Measurements from ENCODE around the gene SLC26A5. TPM values are rescaled to one million over a fixed set of nuclear protein-coding genes. Genes with fewer than 3 reads are reported as not detected.

The SLC26A5 gene
- total and polyA plus RNA-seq, 2 of the 8 experiments (the other 6 are each of a cell fraction or from before 2014, with no cell fraction given): 0.09 to 0.24 TPM

GRCh38 chr7:103381280-103382031 lies 64.6 kb downstream of the SLC26A5 start:
- POLR2A ChIA-PET (ENCODE audit: partially characterized antibody): no interaction called here

More at GRCh38 chr7:103381280-103382031, 64.6 kb downstream of the SLC26A5 start:
- no peak overlapping the region for H3K14ac ChIP-seq (ENCODE audit: insufficient read length)
- H3K23me2 ChIP-seq (ENCODE audit: low read depth, low read length): peaks cover 14% of the 10 kb centered on the region
- no peak overlapping the region for H3K9ac ChIP-seq (replicated peaks in 1 of 4; ENCODE audit: extremely low read depth in 1 of 4, low read depth in 3 of 4, low read length in 3 of 4)
- H4K20me1 ChIP-seq (replicated peaks in 1 of 2; ENCODE audit: control insufficient read depth in 1 of 2, insufficient read depth in 2 of 2, low read length in 2 of 2): peaks cover 3 to 13% of the 10 kb centered on the region in 2 experiments
- FAIRE-seq (no peak), DNase-seq (ENCODE audit: low read depth in 1 of 2, low spot score in 2 of 2) (no peak)
- no peak overlapping the region for H2BK12ac ChIP-seq (ENCODE audit: low read depth, low read length)
- CTCF ChIA-PET (ENCODE audit: partially characterized antibody): no interaction called here
- no peak overlapping the region for H2AK5ac ChIP-seq (ENCODE audit: low read depth, low read length)
- no peak overlapping the region for H2BK15ac ChIP-seq (ENCODE audit: low read length)
- no peak overlapping the region for H2BK5ac ChIP-seq (ENCODE audit: low read depth, low read length)
- no peak for TF ChIP-seq TBP (IDR thresholded peaks at IDR 0.05; ENCODE audit: low read depth, low read length)
- TF ChIP-seq BCL11A (IDR thresholded peaks at IDR 0.05; ENCODE audit: low read depth in 2 of 2, low read length in 2 of 2): no peak
- no peak for TF ChIP-seq TEAD4 (IDR thresholded peaks at IDR 0.05; ENCODE audit: low read depth, low read length)
- TF ChIP-seq SUZ12 (IDR thresholded peaks at IDR 0.05; ENCODE audit: low read length): no peak
- TF ChIP-seq YY1 (IDR thresholded peaks at IDR 0.05; ENCODE audit: low read depth, low read length): no peak
- TF ChIP-seq ZNF274 (IDR thresholded peaks at IDR 0.05; ENCODE audit: borderline replicate concordance, extremely low read depth, low read length): no peak
- TF ChIP-seq ATF3 (IDR thresholded peaks at IDR 0.05; ENCODE audit: insufficient read depth, low read depth, low read length): no peak
- no peak for TF ChIP-seq SRF (IDR thresholded peaks at IDR 0.05; ENCODE audit: low read depth, low read length)
- TF ChIP-seq RNF2 (IDR thresholded peaks at IDR 0.05; ENCODE audit: borderline replicate concordance, low read depth, low read length, missing control alignments, poor library complexity, severe bottlenecking): no peak
- no peak for TF ChIP-seq POLR2AphosphoS5 (IDR thresholded peaks at IDR 0.05; ENCODE audit: low read depth, low read length)
- TF ChIP-seq JUN (IDR thresholded peaks at IDR 0.05; ENCODE audit: low read depth, low read length): no peak
- no peak for TF ChIP-seq TCF12 (IDR thresholded peaks at IDR 0.05; ENCODE audit: low read depth, low read length)
- TF ChIP-seq POU5F1 (IDR thresholded peaks at IDR 0.05; ENCODE audit: low read depth, low read length): no peak
- H3K4ac ChIP-seq (replicated peaks; ENCODE audit: insufficient read length, low read depth, low read length): no peak overlapping the region
- no peak overlapping the region for H3K4me3 ChIP-seq (ENCODE audit: extremely low read depth in 1 of 4, insufficient read depth in 2 of 4, low read depth in 3 of 4, low read length in 4 of 4)
- 85 to 100% methylated on average over 2 to 4 of the region's 4 CpGs for WGBS, 2 experiments (ENCODE audit: extremely low coverage in 1 of 2, insufficient coverage in 1 of 2, insufficient read length in 1 of 2, insufficient replicate concordance in 2 of 2, low coverage in 1 of 2, low lambda C conversion rate in 2 of 2, missing lambda C conversion rate in 1 of 2)
- H3K79me2 ChIP-seq (ENCODE audit: control insufficient read depth in 1 of 2, insufficient read depth in 2 of 2, low read length in 2 of 2): no peaks in the 10 kb centered on the region
- peaks cover 0 to 6% of the 10 kb centered on the region in 2 experiments; a peak in 1 of 4 replicates for H3K9me3 ChIP-seq (ENCODE audit: insufficient read depth in 2 of 2, low read depth in 1 of 2, low read length in 1 of 2)
- no peak overlapping the region for H3K27ac ChIP-seq (ENCODE audit: low read depth, low read length)
- H3K23ac ChIP-seq (ENCODE audit: insufficient read length): no peak overlapping the region
- no peak overlapping the region for H3K18ac ChIP-seq (ENCODE audit: extremely low read depth, low read length)
- peak overlapping the region; percentile 77 for H3K56ac ChIP-seq (replicated peaks; ENCODE audit: insufficient read length, low read depth, low read length)
- no peak overlapping the region for H2BK20ac ChIP-seq (ENCODE audit: low read length)
- no peak overlapping the region for H2BK120ac ChIP-seq (replicated peaks; ENCODE audit: low read depth, low read length)
- H4K91ac ChIP-seq (replicated peaks; ENCODE audit: insufficient read length, low read length): no peak overlapping the region
- H2AFZ ChIP-seq (ENCODE audit: low read length): no peak overlapping the region
- no peak overlapping the region for H4K5ac ChIP-seq (ENCODE audit: insufficient read length, low read depth, low read length)
- no peaks in the 10 kb centered on the region for H3K4me1 ChIP-seq (replicated peaks in 1 of 4; ENCODE audit: control insufficient read depth in 3 of 4, insufficient read depth in 4 of 4, low read length in 3 of 4)
- H3K27me3 ChIP-seq (replicated peaks in 1 of 4; ENCODE audit: control insufficient read depth in 3 of 4, extremely low read depth in 1 of 4, insufficient read depth in 3 of 4, low read length in 3 of 4): no peaks in the 10 kb centered on the region
- no peaks in the 10 kb centered on the region; a peak in 1 of 8 replicates for H3K36me3 ChIP-seq (ENCODE audit: control insufficient read depth in 2 of 4, insufficient read depth in 4 of 4, low read length in 3 of 4)
- H4K8ac ChIP-seq (ENCODE audit: extremely low read depth, insufficient read depth, low read length): no peak overlapping the region
- H3K79me1 ChIP-seq (ENCODE audit: low read depth, low read length): peaks cover 5% of the 10 kb centered on the region; the same call in 1 of the 2 replicates
- H3K4me2 ChIP-seq (ENCODE audit: insufficient read depth in 1 of 2, low read depth in 2 of 2, low read length in 2 of 2): no peak overlapping the region
